Loucy (cell line): Measurements from ENCODE around the gene NCOA1.

ENCODE experiments used
- H2AFZ ChIP-seq: fragments of 200-600 bp; sonication (generic); 2 replicates; pipeline ENCODE4 v1.6.0; 2016; ENCODE audit warnings: antibody characterized with exemption, mild to moderate bottlenecking, low read length, moderate library complexity
- H3F3A ChIP-seq: fragments of 200-600 bp; 2 replicates; pipeline ENCODE4 v1.6.0; 2016; ENCODE audit warnings: antibody characterized with exemption, low read depth, mild to moderate bottlenecking
- H3K27me3 ChIP-seq: fragments of 200-600 bp; sonication (generic); 2 replicates; pipeline ENCODE4 v1.6.1; 2014; ENCODE audit warnings: low read length, mild to moderate bottlenecking; ENCODE audit not compliant: insufficient read depth, poor library complexity, severe bottlenecking
- H3K36me3 ChIP-seq: fragments of 200-600 bp; sonication (generic); 2 replicates; pipeline ENCODE4 v1.6.1; 2016; ENCODE audit warnings: low read length; ENCODE audit not compliant: insufficient read depth
- H3K4me1 ChIP-seq: fragments of 200-600 bp; sonication (generic); 2 replicates; pipeline ENCODE4 v1.5.1; 2014; ENCODE audit warnings: low read length, mild to moderate bottlenecking; ENCODE audit not compliant: insufficient read depth, poor library complexity, severe bottlenecking
- H3K4me2 ChIP-seq: fragments of 200-600 bp; sonication (generic); 2 replicates; pipeline ENCODE4 v1.6.0; 2014; ENCODE audit warnings: antibody characterized with exemption, low read length, low read depth, mild to moderate bottlenecking; ENCODE audit not compliant: poor library complexity, severe bottlenecking
- H3K4me3 ChIP-seq: fragments of 200-600 bp; sonication (generic); 2 replicates; pipeline ENCODE4 v1.5.1; 2014; ENCODE audit warnings: low read length, mild to moderate bottlenecking, mixed read lengths; ENCODE audit not compliant: poor library complexity, severe bottlenecking
- H3K79me2 ChIP-seq: fragments of 200-600 bp; sonication (generic); 2 replicates; pipeline ENCODE4 v1.6.1; 2014; ENCODE audit warnings: low read length; ENCODE audit not compliant: insufficient read depth
- H3K9ac ChIP-seq: fragments of 200-600 bp; sonication (generic); 2 replicates; pipeline ENCODE4 v1.6.0; 2014; ENCODE audit warnings: mild to moderate bottlenecking, low read depth, low read length, moderate library complexity; ENCODE audit not compliant: poor library complexity, severe bottlenecking
- H3K9me2 ChIP-seq: fragments of 200-600 bp; sonication (generic); replicated peaks from 2 replicates; pipeline ENCODE4 v1.6.1; 2016; ENCODE audit warnings: low read depth, low read length, mixed read lengths
- H3K9me3 ChIP-seq: fragments of 200-600 bp; sonication (generic); 2 replicates; pipeline ENCODE4 v1.6.1; 2014; ENCODE audit warnings: mild to moderate bottlenecking, antibody characterized with exemption, low read length, low read depth; ENCODE audit not compliant: insufficient read depth
- H4K20me1 ChIP-seq: fragments of 200-600 bp; sonication (generic); 2 replicates; pipeline ENCODE4 v1.6.0; 2014; ENCODE audit warnings: antibody characterized with exemption, low read length, mild to moderate bottlenecking; ENCODE audit not compliant: insufficient read depth, poor library complexity, severe bottlenecking
- CTCF ChIP-seq: fragments of 200-600 bp; sonication (generic); conservative IDR thresholded peaks from 2 replicates; pipeline ENCODE4 v1.5.1; 2014; ENCODE audit warnings: mild to moderate bottlenecking, antibody characterized with exemption, low read length
- EZH2phosphoT487 ChIP-seq: fragments of 200-600 bp; IDR thresholded peaks from 2 replicates; pipeline ENCODE4 v1.6.1; 2018; ENCODE audit warnings: antibody characterized with exemption, mild to moderate bottlenecking, moderate library complexity, borderline replicate concordance

NCOA1 gene

GRCh38 chr2:24472416-24472815 lies 18.6 kb upstream of the NCOA1 start:
- Histone ChIP-seq H3K4me3 (no peak overlapping the region), H3K27me3 (no peaks in the 10 kb centered on the region), H3K4me1 (no peaks in the 10 kb centered on the region), H2AFZ (no peak overlapping the region), H3K4me2 (no peak overlapping the region), H3K9me3 (no peaks in the 10 kb centered on the region), H3K9me2 (no peaks in the 10 kb centered on the region), H3K9ac (no peak overlapping the region), H3F3A (no peaks in the 10 kb centered on the region), H4K20me1 (no peaks in the 10 kb centered on the region), H3K79me2 (no peaks in the 10 kb centered on the region), H3K36me3 (no peaks in the 10 kb centered on the region)
- TF ChIP-seq EZH2phosphoT487 (no peak), CTCF (no peak)

- no peak overlapping the region for H3K4me2 ChIP-seq
- H3K36me3 ChIP-seq = no peaks in the 10 kb centered on the region
- no peaks in the 10 kb centered on the region for H3K9me3 ChIP-seq
- no peaks in the 10 kb centered on the region for H4K20me1 ChIP-seq
- H3K27me3 ChIP-seq = no peaks in the 10 kb centered on the region
- no peak overlapping the region for H3K4me3 ChIP-seq
- no peaks in the 10 kb centered on the region for H3K4me1 ChIP-seq
- no peaks in the 10 kb centered on the region for H3K9me2 ChIP-seq
- H3K79me2 ChIP-seq = no peaks in the 10 kb centered on the region
- H3K9ac ChIP-seq = no peak overlapping the region
- no peak overlapping the region for H2AFZ ChIP-seq
- TF ChIP-seq EZH2phosphoT487 = no peak
- no peak for TF ChIP-seq CTCF
- no peaks in the 10 kb centered on the region for H3F3A ChIP-seq
Measured at GRCh38 chr2:24473626-24474025, 17.4 kb upstream of the NCOA1 start.

GRCh38 chr2:24474053-24474452 lies 17.0 kb upstream of the NCOA1 start:
- no peak overlapping the region for H2AFZ ChIP-seq
- no peaks in the 10 kb centered on the region for H3K79me2 ChIP-seq
- no peak for TF ChIP-seq EZH2phosphoT487
- no peak for TF ChIP-seq CTCF
- H3K4me2 ChIP-seq = no peak overlapping the region
- H4K20me1 ChIP-seq = no peaks in the 10 kb centered on the region
- no peaks in the 10 kb centered on the region for H3K9me2 ChIP-seq
- H3K27me3 ChIP-seq = no peaks in the 10 kb centered on the region
- no peak overlapping the region for H3K9ac ChIP-seq
- no peaks in the 10 kb centered on the region for H3F3A ChIP-seq
- H3K4me1 ChIP-seq = no peaks in the 10 kb centered on the region
- no peaks in the 10 kb centered on the region for H3K9me3 ChIP-seq
- H3K4me3 ChIP-seq = no peak overlapping the region
- no peaks in the 10 kb centered on the region for H3K36me3 ChIP-seq
